HL-60 (cell line): Measurements from ENCODE around the gene HOXA7.

Experiments used
- CTCF ChIP-seq: IDR thresholded peaks from one replicate; pipeline ENCODE4 v1.5.1; 2011; ENCODE audit warnings: low read length, control low read depth, inconsistent platforms; ENCODE audit not compliant: insufficient read depth
- GABPA ChIP-seq: IDR thresholded peaks from 2 replicates; pipeline ENCODE4 v1.6.1; 2012; ENCODE audit warnings: low read depth
- POLR2AphosphoS5 ChIP-seq: IDR thresholded peaks from 2 replicates; pipeline ENCODE4 v1.6.1; 2012; ENCODE audit warnings: low read depth
- SPI1 ChIP-seq: IDR thresholded peaks from 2 replicates; pipeline ENCODE4 v1.6.1; 2012; ENCODE audit warnings: low read depth, mild to moderate bottlenecking, borderline replicate concordance

GRCh38 chr7:27174874-27175625 is 18.6 kb upstream of the HOXA7 start:
- TF ChIP-seq CTCF (no peak), SPI1 (no peak), POLR2AphosphoS5 (no peak), GABPA (no peak)
